ENCODE results near the gene TOX3. TPM values are rescaled to one million over a fixed set of nuclear protein-coding genes. Genes with fewer than 3 reads are reported as not detected.
A peak's percentile ranks its signal among the peaks of the same experiment; 100 is the strongest.

Gene TOX3
- total RNA-seq, 1 experiment from 2014 or later = 20.2 TPM

- Mint-ChIP-seq H3K27ac (no peak overlapping the region), H3K4me1 (peaks cover 58% of the 10 kb centered on the region), H3K4me3 (no peak overlapping the region), H3K36me3 (peaks cover 6% of the 10 kb centered on the region), H3K9me3 (peaks cover 9% of the 10 kb centered on the region), H3K27me3 (ENCODE audit: low read depth) (peaks cover 51% of the 10 kb centered on the region)
- ChIA-PET POLR2A (no interaction called here), CTCF (interaction anchor here (0.9 kb wide), 1 partner anchor 51 kb away, joined by 3 read pairs; no protein-coding TSS in a partner anchor)
- DNase-seq (ENCODE audit: low spot score) (peak; percentile 17), ATAC-seq (no peak)
- TF ChIP-seq CTCF (IDR thresholded peaks at IDR 0.05) = peak; percentile 52
- TF ChIP-seq SMAD4 (CRISPR knock-in tag; IDR thresholded peaks at IDR 0.05) = no peak
- no peak for TF ChIP-seq SOX15 (CRISPR knock-in tag; IDR thresholded peaks at IDR 0.05)
- no peak for TF ChIP-seq ZNF317 (CRISPR knock-in tag; IDR thresholded peaks at IDR 0.05; ENCODE audit: borderline replicate concordance, low read depth)
- no peak for TF ChIP-seq SP1 (CRISPR knock-in tag; conservative IDR thresholded peaks at IDR 0.05)
- no peak for TF ChIP-seq RELA (CRISPR knock-in tag; IDR thresholded peaks at IDR 0.05; ENCODE audit: borderline replicate concordance)
- TF ChIP-seq FOXJ3 (CRISPR knock-in tag; IDR thresholded peaks at IDR 0.05; ENCODE audit: borderline replicate concordance) = no peak
Measured at GRCh38 chr16:52553322-52553721, 6.4 kb upstream of the TOX3 start.

- no peak overlapping the region for H3K27ac Mint-ChIP-seq
- ATAC-seq (no peak), DNase-seq (ENCODE audit: low spot score) (no peak)
- CTCF ChIA-PET = interaction anchor here (0.9 kb wide), 1 partner anchor 50 kb away, joined by 3 read pairs; no protein-coding TSS in a partner anchor
- peaks cover 6% of the 10 kb centered on the region for H3K36me3 Mint-ChIP-seq
- TF ChIP-seq TCF7 (CRISPR knock-in tag; IDR thresholded peaks at IDR 0.05; ENCODE audit: low read depth) (no peak), NR1H2 (CRISPR knock-in tag; IDR thresholded peaks at IDR 0.05) (no peak), ZNF232 (CRISPR knock-in tag; IDR thresholded peaks at IDR 0.05) (no peak), KAT7 (CRISPR knock-in tag; IDR thresholded peaks at IDR 0.05; ENCODE audit: borderline replicate concordance) (no peak), USF1 (CRISPR knock-in tag; IDR thresholded peaks at IDR 0.05) (no peak), E2F4 (CRISPR knock-in tag; IDR thresholded peaks at IDR 0.05; ENCODE audit: borderline replicate concordance, low read depth) (no peak), ZNF263 (CRISPR knock-in tag; IDR thresholded peaks at IDR 0.05; ENCODE audit: low read depth) (no peak), TEAD1 (CRISPR knock-in tag; IDR thresholded peaks at IDR 0.05) (no peak), AR (CRISPR knock-in tag; IDR thresholded peaks at IDR 0.05) (no peak), GABPB1 (CRISPR knock-in tag; IDR thresholded peaks at IDR 0.05) (no peak), SOX15 (CRISPR knock-in tag; IDR thresholded peaks at IDR 0.05) (no peak), PRDM15 (CRISPR knock-in tag; IDR thresholded peaks at IDR 0.05) (no peak), EMX1 (CRISPR knock-in tag; IDR thresholded peaks at IDR 0.05) (no peak), NFE2L1 (CRISPR knock-in tag; IDR thresholded peaks at IDR 0.05) (no peak), ZNF317 (CRISPR knock-in tag; IDR thresholded peaks at IDR 0.05; ENCODE audit: borderline replicate concordance, low read depth) (no peak), IRF2 (CRISPR knock-in tag; IDR thresholded peaks at IDR 0.05; ENCODE audit: borderline replicate concordance, low read depth) (no peak)
- H3K4me1 Mint-ChIP-seq = peaks cover 65% of the 10 kb centered on the region
- peaks cover 58% of the 10 kb centered on the region for H3K27me3 Mint-ChIP-seq (ENCODE audit: low read depth)
- H3K9me3 Mint-ChIP-seq = peaks cover 9% of the 10 kb centered on the region
- POLR2A ChIA-PET = no interaction called here
- no peak overlapping the region for H3K4me3 Mint-ChIP-seq
Measured at GRCh38 chr16:52552643-52553042, 5.7 kb upstream of the TOX3 start.

Data from WTC11 (cell line).